GM18907 (cell line): ENCODE data around the gene GPC1.

Experiments used
- ATAC-seq: cut with Tn5 transposase; IDR thresholded peaks from one replicate; pipeline ENCODE4 v1.9.1; 2021; ENCODE audit warnings: mild to moderate bottlenecking, moderate library complexity; ENCODE audit not compliant: unreplicated experiment

Gene GPC1

DNA sequence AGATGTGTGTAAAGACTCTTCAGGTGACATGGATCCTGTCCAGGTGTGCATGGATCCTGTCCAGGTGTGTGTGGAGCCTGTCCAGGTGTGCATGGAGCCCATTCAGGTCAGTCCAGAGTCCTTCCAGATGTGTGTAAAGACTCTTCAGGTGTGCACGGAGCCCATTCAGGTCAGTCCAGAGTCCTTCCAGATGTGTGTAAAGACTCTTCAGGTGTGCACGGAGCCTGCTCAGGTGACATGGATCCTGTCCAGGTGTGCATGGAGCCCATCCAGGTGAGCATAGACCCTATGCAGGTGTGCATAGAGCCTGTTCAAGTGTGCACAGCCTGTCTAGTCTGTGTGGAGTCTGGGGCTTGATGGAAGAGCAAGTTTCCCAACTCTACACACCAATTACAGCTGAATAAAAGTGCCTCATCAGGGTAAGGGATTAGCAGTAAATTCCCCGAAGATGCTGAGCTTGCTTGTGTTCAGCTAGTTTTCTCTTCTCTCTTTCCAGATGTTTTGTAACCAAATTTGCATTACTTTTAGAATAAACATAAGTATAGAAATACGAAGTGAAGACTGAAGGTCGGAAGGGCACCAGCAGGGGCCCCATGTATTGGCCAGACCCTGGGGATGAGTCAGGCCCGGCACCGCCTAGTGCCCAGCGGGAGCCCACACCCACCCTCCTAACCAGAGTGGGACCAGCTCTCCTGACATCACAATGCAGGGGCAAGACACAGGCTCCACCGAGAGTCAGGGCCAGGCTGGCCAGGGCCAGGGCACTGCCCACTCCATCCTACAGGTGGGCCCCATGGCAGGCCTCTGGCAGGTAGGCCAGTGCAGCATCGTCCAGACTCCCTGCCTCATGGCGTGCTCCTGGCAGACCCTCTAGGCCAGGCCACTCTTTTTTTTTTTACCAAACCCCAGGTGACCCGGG is 38.6 kb upstream of the GPC1 start:
- ATAC-seq, result no peak

DNA sequence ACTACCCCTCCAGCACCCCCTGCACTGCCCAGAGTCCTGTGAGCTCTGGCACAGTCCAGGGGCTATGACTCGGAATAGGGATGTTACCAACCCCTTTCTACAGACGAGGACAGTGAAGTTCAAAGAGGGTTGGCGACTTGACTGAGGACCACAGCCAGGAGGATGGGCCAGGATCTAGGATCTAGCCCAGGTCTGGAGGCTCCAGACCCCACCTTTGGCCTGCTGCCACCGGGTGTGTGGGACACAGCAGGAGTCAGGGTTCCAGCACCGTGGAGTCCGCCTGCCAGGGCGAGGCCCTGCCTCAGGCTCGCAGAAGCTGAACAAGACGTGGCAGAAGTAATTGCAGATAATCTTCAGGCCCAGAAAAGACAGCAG is 37.9 kb upstream of the GPC1 start:
- no peak for ATAC-seq

- ATAC-seq, result no peak
These were observed 37.4 kb upstream of the GPC1 start for GRCh38 chr2:240397924-240398645.

DNA sequence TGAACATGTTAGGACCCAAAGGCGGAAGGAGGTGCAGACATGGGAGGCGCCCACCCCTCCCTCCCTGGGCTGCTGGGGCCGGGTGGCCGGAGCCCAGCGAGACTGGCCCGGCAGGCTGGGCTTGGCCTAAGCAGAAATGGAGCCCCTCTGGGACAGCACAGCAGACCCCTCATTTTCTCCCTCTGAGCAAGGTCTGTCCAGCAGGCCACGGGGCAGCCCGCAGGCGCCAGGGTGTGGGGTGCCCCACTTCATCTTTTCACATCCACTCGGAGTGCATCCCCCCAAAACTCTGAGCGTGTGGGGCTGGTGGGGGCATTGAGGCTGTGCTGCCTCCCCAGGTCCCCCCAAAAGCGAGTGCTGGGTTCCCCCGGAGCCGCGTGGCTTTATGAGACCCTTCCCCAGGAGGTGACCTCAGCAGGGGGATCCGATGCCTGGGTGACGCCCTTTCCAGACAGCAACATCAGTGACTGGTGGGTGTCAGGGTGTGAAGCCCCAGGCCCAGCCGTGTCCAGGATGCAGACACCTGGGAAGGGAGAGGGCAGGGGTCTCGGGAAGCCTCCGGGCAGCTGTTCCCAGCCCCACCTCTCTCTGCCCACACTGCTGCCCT is 36.7 kb upstream of the GPC1 start:
- no peak for ATAC-seq

DNA sequence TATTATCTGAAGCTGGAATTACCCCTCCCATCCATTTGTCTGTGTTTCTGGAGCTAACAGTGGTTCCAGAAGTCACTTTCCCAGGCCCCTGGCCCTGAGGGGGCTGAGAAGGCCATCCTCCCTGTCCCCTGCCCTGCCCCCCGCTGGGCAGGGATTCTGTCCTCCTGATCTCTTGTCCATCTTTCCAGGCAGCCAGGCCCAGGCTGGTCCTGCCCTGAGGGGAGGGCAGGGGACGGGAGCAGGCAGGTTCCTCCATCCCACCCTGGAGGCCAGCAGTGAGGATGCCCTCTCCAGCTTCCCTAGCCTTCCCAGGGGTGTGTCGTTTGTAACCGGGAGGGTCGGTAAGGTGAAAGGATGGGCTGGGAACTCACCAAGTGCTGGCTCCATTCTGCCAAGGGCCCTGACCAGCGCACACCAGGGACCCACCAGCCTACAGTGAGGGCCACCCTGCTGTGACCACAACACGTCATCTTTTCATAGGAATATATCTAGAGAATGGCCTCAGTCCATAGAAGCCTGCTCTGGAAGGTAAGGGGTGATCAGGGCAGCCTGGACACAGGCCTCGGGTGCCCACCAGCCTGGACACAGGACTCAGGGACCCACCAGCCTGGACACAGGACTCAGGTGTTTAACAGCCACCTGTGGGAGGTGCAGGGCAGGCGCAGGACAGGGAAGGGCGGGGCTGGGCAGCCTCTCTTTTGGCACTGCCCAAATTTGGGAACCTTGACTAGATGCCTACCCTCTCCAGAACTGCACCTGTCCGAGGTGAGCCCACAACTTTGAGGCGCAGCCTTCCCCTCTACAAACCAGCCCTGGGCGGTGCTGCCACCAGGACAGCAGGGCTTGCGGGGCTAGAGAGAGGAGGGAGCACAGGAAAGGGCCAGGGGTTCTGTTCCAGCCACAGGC is 35.8 kb upstream of the GPC1 start:
- no peak for ATAC-seq

DNA sequence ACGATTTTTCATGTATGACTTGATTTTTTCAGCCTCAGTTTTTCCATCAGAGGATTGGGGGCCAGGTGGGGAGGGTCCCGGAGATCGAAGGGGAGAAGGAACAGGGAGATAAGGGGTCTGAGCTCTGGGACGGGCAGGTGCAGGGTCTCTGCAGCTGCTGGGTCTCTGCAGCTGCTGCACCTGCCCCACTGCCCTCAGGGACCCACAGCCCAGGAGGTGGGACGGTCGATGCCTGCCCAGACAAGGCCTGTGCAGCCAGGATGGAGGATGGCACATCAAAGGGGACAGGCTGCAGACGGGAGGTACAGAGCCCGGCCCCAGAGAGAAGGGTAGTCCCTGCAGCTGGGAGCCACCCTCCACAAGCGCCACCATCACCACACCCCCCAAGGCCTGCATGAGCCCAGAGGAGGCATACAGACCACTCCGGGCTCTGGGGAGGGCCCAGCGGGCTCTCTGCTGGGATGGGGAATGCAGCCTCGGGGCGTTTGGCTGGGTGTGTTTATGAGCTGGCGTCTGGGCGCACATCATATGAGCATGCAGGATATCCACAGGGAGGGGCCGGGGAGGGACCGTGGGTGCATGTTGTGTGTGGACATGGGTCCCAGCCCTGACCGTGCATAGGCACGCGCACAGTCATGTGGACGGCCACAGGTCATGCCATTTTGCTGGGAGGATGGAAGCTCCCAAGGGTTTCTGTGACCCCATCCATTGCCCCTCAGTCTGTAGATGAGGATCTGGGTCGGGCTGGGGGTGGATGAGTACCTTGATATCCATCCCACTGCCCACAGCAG is 34.9 kb upstream of the GPC1 start:
- no peak for ATAC-seq

DNA sequence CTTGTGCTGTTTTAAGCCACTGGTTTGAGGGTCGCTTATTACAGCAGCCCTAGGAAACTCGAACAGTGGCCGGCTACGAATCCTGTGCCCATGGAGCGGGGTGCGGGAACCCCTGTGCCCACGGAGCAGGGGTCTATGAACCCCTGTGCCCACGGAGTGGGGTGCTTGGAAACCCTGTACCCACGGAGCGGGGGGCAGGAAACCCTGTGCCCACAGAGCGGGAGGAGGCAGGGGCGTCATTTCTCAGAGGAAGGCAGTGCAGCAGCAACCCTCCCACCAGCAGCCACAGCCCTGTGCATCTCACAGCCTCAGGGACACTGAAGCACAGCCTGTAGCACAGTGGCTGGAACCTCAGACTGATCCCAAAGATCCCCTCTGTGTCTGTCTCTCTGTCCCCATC is 34.2 kb upstream of the GPC1 start:
- no peak for ATAC-seq

GRCh38 chr2:240401781-240402551 is 33.5 kb upstream of the GPC1 start:
- no peak for ATAC-seq

DNA sequence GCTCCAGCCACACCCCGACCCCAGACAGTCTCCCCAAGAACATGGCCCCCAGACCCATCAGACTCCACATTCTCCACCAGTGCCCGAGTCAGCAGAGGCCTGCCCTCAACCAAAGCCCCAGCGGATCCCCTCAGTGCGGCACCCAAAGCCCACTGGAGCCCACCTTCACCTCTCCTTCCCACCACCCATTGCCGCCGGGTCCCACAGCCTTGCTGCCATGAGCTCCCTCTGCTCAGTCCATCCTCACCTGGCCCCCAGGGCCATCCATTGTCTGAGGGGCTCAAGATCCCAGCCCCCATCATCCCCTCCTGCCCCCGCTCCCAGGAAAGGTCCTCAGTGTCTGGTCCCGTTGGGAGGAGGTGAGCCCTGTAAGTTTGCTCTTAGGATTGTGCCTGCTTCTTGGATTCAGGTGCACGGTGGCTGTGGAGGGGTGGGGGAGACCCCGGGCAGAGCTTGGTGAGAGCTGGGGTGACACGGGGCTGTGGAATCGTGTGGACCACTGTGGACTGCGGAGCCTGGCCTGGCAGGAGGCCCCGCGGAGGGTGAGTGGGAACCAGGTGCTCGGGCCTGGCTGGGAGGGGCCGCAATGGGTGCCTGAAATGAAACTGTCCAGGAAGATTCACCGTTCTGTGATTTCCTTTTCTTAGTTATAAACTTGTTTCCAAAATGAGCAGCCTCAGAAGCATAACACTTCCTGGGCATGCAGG is 32.7 kb upstream of the GPC1 start:
- ATAC-seq, result no peak

DNA sequence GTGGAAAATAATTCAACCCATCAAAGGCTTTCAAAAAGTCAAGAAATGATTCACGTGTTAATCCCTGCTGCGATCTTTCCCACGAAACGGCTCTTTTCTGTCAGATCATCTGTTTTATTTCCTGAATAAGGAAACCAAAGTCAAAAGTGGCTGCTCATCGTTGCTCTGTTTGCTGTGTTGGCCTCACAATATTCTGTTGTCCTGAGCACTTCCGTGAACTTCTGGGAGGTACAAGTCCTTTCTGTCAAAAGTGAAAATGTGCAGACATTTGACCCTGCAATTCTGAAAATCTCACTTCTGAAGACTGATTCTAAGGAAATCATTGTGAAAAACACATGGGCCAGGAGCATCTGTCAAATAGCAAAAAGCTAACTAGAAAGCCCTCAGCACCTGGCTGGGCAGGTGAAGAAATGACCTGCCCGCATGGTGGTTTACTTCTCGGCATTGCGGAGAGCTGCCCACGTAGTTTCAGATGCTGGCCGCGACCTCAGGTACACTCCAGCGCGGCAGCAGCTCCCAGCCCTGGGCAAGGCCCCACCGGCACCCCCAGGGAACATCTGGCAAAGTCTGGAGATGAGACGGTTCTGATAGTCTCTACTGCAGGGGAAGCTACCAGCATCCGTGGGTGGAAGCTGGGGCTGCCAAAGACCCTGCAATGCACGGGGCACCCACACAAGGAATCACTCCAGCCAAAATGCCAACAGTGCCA is 31.9 kb upstream of the GPC1 start:
- no peak for ATAC-seq

DNA sequence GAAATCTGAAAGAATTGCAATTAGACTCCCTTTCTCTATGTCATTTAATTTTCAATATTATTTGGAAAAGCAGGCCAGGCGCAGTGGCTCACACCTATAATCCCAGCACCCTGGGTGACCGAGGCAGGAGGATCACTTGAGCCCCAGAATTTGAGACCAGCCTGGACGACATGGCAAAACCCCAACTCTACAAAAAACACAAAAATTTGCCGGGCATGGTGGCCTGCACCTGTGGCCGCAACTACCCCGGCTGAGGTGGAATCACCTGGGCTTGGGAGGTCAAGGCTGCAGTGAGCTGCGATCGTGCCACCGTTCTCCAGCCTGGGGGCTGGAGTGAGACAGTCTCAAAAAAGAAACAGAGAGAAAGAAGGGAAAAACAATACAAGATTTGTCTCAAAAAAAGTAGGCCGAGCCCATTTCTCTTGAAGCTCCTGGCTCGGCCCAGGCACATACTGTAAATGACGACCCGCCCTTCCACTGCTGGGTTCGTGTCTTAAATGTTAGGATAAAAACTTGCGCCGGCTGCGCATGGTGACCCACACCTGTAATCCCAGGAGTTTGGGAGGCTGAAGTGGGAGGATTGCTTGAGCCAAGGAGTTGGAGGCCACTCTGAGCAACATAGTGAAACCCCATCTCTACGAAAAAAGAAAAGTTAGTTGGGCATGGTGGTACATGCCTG is 31.1 kb upstream of the GPC1 start:
- no peak for ATAC-seq

DNA sequence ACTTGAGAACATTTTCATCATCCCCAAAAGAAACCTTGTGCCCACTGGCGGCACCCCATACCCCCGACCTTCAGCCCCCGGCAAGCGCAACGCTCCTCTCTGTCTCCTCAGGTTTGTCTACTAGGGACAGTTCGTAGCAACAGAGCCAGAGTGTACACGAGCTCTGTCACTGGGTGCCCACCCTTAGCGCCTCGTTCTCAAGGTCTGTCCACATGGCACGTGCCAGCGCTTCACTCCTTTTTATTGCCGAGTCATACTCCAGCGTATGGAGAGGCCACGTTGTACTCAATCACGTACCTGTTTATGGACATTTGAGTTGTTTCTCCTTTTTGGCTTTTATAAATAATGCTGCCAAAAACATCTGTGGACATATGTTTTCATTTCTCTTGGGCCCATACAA is 30.3 kb upstream of the GPC1 start:
- no peak for ATAC-seq

DNA sequence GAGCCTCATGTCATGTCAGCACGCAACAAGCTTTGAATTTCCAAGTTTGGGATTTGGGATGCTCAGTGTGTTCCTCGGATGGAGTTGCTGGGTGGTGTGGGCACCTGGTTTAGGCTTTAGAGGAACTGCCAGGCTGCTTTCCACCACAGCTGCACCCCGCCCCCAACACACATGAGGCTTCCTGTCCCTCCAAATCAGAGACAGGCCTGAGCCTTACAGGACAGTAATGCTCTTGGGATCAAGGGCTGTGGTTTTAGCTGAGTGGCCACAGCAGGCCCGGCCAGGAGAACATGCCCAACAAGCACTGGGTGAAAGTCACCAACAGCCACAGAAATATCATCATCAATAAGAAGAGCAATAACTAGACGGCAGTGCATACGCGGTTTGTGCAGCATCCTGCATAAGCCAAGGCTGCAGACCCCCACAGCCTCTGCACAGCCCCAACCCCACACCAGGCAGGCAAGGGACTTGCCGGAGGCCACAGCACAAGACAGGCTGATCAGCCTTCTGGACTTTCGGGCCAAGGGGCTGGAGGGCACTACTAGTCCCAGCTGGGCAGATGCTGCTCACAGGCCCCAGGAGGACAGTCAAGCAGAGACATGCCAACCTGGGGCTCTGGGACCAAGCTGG is 29.7 kb upstream of the GPC1 start:
- no peak for ATAC-seq

- no peak for ATAC-seq
These were observed 28.4 kb upstream of the GPC1 start for GRCh38 chr2:240407090-240407489.

- no peak for ATAC-seq
These were observed 25.5 kb upstream of the GPC1 start for GRCh38 chr2:240410004-240410403.

- no peak for ATAC-seq
These were observed 24.7 kb upstream of the GPC1 start for GRCh38 chr2:240410808-240411207.
